Nephron (organoid): ENCODE measurements around the gene MT3.
"Not testable (repeated sequence)": the region's sequence is repeated elsewhere in the genome, so short reads cannot be mapped to it uniquely, and the experiment has no call there.

Experiments
- H3K27ac Mint-ChIP-seq, 3 experiments: 2 replicates each; pipeline ENCODE4 v1.8.0; 2020; ENCODE audit warnings: mixed read lengths in 3 of 3, mild to moderate bottlenecking in 2 of 3, moderate library complexity in 1 of 3
- H3K27me3 Mint-ChIP-seq: 2 replicates; pipeline ENCODE4 v1.8.0; 2021; ENCODE audit warnings: low read depth, mild to moderate bottlenecking, moderate library complexity, mixed read lengths
- H3K36me3 Mint-ChIP-seq: 2 replicates; pipeline ENCODE4 v1.8.0; 2020; ENCODE audit warnings: low read depth, mixed read lengths
- H3K4me1 Mint-ChIP-seq: 2 replicates; pipeline ENCODE4 v1.8.0; 2020; ENCODE audit warnings: mixed read lengths
- H3K4me3 Mint-ChIP-seq, 3 experiments: 2 replicates each; pipeline ENCODE4 v1.8.0; 2020; ENCODE audit warnings: mild to moderate bottlenecking in 3 of 3, mixed read lengths in 3 of 3, moderate library complexity in 2 of 3
- H3K9me3 Mint-ChIP-seq: 2 replicates; pipeline ENCODE4 v1.8.0; 2020; ENCODE audit warnings: mixed read lengths
- CTCF ChIP-seq, 3 experiments: fragments of 200-600 bp; sonication (generic); IDR thresholded peaks; one replicate each; pipeline ENCODE4 v1.5.0; 2021; ENCODE audit warnings: antibody characterized with exemption in 3 of 3; ENCODE audit not compliant: unreplicated experiment in 3 of 3

The MT3 gene

GRCh38 chr16:56620339-56620897 lies 31.1 kb downstream of the MT3 start:
- H3K9me3 Mint-ChIP-seq, result no peaks in the 10 kb centered on the region
- H3K4me1 Mint-ChIP-seq, result peaks cover 5% of the 10 kb centered on the region
- H3K27me3 Mint-ChIP-seq, result peaks cover 97% of the 10 kb centered on the region
- H3K27ac Mint-ChIP-seq, result no peak overlapping the region
- TF ChIP-seq CTCF (IDR thresholded peaks at IDR 0.05; ENCODE audit: unreplicated experiment in 3 of 3), result no peak
- no peak overlapping the region for H3K4me3 Mint-ChIP-seq
- no peaks in the 10 kb centered on the region for H3K36me3 Mint-ChIP-seq

DNA sequence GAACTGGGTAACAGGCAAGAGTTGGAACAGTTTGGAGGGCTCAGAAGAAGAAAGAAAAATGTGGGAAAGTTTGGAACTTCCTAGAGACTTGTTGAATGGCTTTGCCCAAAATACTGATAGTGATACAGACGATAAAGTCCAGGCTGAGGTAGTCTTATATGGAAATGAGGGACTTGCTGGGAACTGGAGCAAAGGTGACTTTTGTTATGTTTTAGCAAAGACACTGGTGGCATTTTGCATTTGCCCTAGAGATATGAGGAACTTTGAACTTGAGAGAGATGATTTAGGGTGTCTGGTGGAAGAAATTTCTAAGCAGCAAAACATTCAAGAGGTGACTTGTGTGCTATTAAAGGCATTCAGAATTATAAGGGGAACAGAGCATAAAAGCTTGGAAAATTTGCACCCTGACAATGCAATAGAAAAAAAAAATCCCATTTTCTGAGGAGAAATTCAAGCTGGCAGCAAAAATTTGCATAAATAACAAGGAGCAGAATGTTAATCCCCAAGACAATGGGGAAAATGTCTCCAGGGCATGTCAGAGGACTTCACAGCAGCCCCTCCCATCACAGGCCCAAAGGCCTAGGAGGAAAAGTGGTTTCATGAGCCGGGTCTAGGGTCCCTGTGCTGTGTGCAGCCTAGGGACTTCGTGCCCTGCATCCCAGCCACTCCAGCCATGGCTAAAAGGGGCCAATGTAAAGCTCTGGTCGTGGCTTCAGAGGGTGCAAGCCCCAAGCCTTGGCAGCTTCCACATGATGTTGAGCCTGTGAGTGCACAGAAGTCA lies 32.5 kb downstream of the MT3 start:
- not testable (repeated sequence) for H3K9me3 Mint-ChIP-seq, H3K36me3 Mint-ChIP-seq
- Mint-ChIP-seq H3K27ac (peak overlapping the region in 1 of 3 experiments; percentile 30), H3K27me3 (peaks cover 98% of the 10 kb centered on the region), H3K4me1 (peaks cover 10% of the 10 kb centered on the region), H3K4me3 (peak overlapping the region in 2 of 3 experiments; percentile 14 to 28)

GRCh38 chr16:56623184-56623583 lies 33.9 kb downstream of the MT3 start:
- H3K27ac Mint-ChIP-seq, H3K4me1 Mint-ChIP-seq, H3K36me3 Mint-ChIP-seq, H3K4me3 Mint-ChIP-seq, H3K9me3 Mint-ChIP-seq: not testable (repeated sequence)
- peaks cover 94% of the 10 kb centered on the region for H3K27me3 Mint-ChIP-seq

- no peak overlapping the region for H3K4me3 Mint-ChIP-seq
- H3K27ac Mint-ChIP-seq, result no peak overlapping the region
- H3K27me3 Mint-ChIP-seq, result peaks cover 94% of the 10 kb centered on the region
- H3K4me1 Mint-ChIP-seq, result peaks cover 5% of the 10 kb centered on the region
- no peaks in the 10 kb centered on the region for H3K36me3 Mint-ChIP-seq
- no peak for TF ChIP-seq CTCF (IDR thresholded peaks at IDR 0.05; ENCODE audit: unreplicated experiment in 3 of 3)
- no peaks in the 10 kb centered on the region for H3K9me3 Mint-ChIP-seq
Measured at GRCh38 chr16:56623637-56624036, 34.3 kb downstream of the MT3 start.

GRCh38 chr16:56625140-56625942 lies 36.0 kb downstream of the MT3 start, which contains the start of gene MT1E:
Gene MT1E, plus strand, starts transcription at chr16:56625781. Its CDS starts 71 bp downstream, at chr16:56625852.
- no peaks in the 10 kb centered on the region for H3K9me3 Mint-ChIP-seq
- peak within 1 kb of the TSS; percentile 87 to 93 (median 89) for H3K4me3 Mint-ChIP-seq
- peak within 1 kb of the TSS; percentile 13 to 92 (median 83) for H3K27ac Mint-ChIP-seq
- no peaks in the 10 kb centered on the region for H3K36me3 Mint-ChIP-seq
- peaks cover 5% of the 10 kb centered on the region for H3K4me1 Mint-ChIP-seq
- no peak for TF ChIP-seq CTCF (IDR thresholded peaks at IDR 0.05; ENCODE audit: unreplicated experiment in 3 of 3)
- peaks cover 94% of the 10 kb centered on the region for H3K27me3 Mint-ChIP-seq

- H3K4me3 Mint-ChIP-seq, result peak overlapping the region; percentile 84 to 88 (median 87)
- H3K27ac Mint-ChIP-seq, result peak overlapping the region in 2 of 3 experiments; percentile 14 to 83
- H3K9me3 Mint-ChIP-seq, result no peaks in the 10 kb centered on the region
- H3K4me1 Mint-ChIP-seq, result peaks cover 5% of the 10 kb centered on the region
- H3K36me3 Mint-ChIP-seq, result no peaks in the 10 kb centered on the region
- TF ChIP-seq CTCF (IDR thresholded peaks at IDR 0.05; ENCODE audit: unreplicated experiment in 3 of 3), result no peak
- H3K27me3 Mint-ChIP-seq, result peaks cover 95% of the 10 kb centered on the region
Measured at GRCh38 chr16:56625943-56626654, 36.8 kb downstream of the MT3 start.
